Thoracic aorta (tissue), 2 donors: ENCODE measurements around the gene HAUS2. TPM values are rescaled to one million over a fixed set of nuclear protein-coding genes. Genes with fewer than 3 reads are reported as not detected.
"Not testable (repeated sequence)": the region's sequence is repeated elsewhere in the genome, so short reads cannot be mapped to it uniquely, and the experiment has no call there.

Experiments used
- ATAC-seq: fragments of 150-250 bp; one replicate; pipeline ENCODE4 v1.8.0; 2017; ENCODE audit warnings: low read depth; ENCODE audit not compliant: insufficient number of reproducible peaks, low FRiP score
- DNase-seq: peaks from one replicate; pipeline ENCODE4 v3.0.0-alpha.2; 2020; ENCODE audit warnings: low spot score
- H3K27ac ChIP-seq, 2 donors: fragments of 200-600 bp; sonication (generic); 1 replicate in 1 of 2; 2 replicates in 1 of 2; pipeline ENCODE4 v1.5.1; 2016; ENCODE audit warnings: mild to moderate bottlenecking in 2 of 2, moderate library complexity in 2 of 2
- H3K27me3 ChIP-seq: fragments of 200-600 bp; sonication (generic); replicated peaks from 2 replicates; pipeline ENCODE4 v1.6.0; 2016; ENCODE audit warnings: mild to moderate bottlenecking; ENCODE audit not compliant: insufficient read depth
- H3K36me3 ChIP-seq: fragments of 200-600 bp; sonication (generic); one replicate; pipeline ENCODE4 v1.5.1; 2016
- H3K4me1 ChIP-seq, 2 donors: fragments of 200-600 bp; sonication (generic); 1 replicate in 1 of 2; 2 replicates in 1 of 2; pipeline versions ENCODE4 v1.5.1 to v1.6.0; 2016; ENCODE audit warnings: low read depth in 2 of 2, mild to moderate bottlenecking in 1 of 2; ENCODE audit not compliant: control insufficient read depth in 1 of 2
- H3K4me3 ChIP-seq: fragments of 200-600 bp; sonication (generic); 2 replicates; pipeline ENCODE4 v1.5.1; 2016; ENCODE audit warnings: mild to moderate bottlenecking
- H3K9me3 ChIP-seq: fragments of 200-600 bp; sonication (generic); 2 replicates; pipeline ENCODE4 v1.5.1; 2016
- total RNA-seq, 2 donors: library from RNA; depleted of rRNA; stranded (reverse); fragments of >200 nt; gene quantifications; one replicate each; pipeline versions ENCODE4 v1.1.0 to v1.2.3, GENCODE V29; 2016
- TF ChIP-seq, protein P1 (sequence below): fragments of 200-600 bp; sonication (generic); IDR thresholded peaks from one replicate; pipeline ENCODE4 v1.5.1; 2019; ENCODE audit warnings: antibody characterized with exemption

Gene HAUS2
- total RNA-seq, 2 donors from 2014 or later = 34.8 to 49.3 TPM

DNA sequence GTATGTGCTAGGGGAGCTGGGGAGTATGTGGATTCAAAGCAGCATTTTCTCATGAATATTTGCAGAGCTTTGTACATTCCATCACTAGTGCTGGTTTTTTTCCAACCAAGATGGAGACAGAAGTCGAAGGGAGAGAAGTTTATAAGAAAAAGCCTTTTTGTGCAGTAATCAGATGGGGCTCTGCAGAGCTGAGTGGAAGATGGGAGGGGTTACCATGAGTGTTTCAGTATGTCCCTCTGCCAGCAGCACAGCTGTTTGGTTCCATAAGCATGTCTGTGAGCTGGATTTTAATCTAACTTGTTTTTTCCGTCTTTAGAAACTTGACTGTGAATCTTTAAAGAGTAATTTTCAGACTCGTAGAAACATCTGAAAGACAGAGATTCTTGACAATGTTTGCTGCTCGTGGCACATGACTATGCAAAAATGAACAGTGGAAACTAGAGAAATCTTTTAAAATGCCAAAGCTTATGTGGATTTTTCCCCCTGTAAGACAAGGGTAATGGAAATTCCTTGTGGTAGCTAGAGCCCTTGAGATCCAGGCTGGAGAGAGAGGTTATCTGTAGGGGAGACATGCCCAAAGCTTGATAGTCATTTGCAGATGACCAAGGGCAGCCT lies 47.1 kb downstream of the HAUS2 start:
- no peaks in the 10 kb centered on the region for H3K27me3 ChIP-seq
- ATAC-seq (no peak), DNase-seq (no peak)
- peaks cover 17 to 78% of the 10 kb centered on the region in 2 donors for H3K4me1 ChIP-seq
- no peaks in the 10 kb centered on the region for H3K36me3 ChIP-seq
- peak overlapping the region; percentile 9 to 33 for H3K27ac ChIP-seq
- TF ChIP-seq, protein P1, sequence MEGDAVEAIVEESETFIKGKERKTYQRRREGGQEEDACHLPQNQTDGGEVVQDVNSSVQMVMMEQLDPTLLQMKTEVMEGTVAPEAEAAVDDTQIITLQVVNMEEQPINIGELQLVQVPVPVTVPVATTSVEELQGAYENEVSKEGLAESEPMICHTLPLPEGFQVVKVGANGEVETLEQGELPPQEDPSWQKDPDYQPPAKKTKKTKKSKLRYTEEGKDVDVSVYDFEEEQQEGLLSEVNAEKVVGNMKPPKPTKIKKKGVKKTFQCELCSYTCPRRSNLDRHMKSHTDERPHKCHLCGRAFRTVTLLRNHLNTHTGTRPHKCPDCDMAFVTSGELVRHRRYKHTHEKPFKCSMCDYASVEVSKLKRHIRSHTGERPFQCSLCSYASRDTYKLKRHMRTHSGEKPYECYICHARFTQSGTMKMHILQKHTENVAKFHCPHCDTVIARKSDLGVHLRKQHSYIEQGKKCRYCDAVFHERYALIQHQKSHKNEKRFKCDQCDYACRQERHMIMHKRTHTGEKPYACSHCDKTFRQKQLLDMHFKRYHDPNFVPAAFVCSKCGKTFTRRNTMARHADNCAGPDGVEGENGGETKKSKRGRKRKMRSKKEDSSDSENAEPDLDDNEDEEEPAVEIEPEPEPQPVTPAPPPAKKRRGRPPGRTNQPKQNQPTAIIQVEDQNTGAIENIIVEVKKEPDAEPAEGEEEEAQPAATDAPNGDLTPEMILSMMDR = no peak
- H3K9me3 ChIP-seq = no peaks in the 10 kb centered on the region
- H3K4me3 ChIP-seq = no peak overlapping the region

DNA sequence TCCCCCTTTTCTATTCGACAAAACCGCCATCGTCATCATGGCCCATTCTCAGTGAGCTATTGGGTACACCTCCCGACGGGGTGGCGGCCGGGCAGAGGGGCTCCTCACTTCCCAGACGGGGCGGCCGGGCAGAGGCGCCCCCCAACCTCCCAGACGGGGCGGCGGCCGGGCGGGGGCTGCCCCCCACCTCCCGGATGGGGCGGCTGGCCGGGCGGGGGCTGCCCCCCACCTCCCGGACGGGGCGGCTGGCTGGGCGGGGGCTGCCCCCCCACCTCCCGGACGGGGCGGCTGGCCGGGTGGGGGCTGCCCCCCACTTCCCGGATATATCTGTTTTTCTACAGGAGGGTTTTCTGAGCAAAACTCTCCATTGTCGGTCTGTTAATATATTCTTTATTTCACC lies 52.7 kb downstream of the HAUS2 start:
- H3K4me3 ChIP-seq, DNase-seq, ATAC-seq, H3K27me3 ChIP-seq, H3K9me3 ChIP-seq, H3K36me3 ChIP-seq, H3K27ac ChIP-seq: not testable (repeated sequence)
- peaks cover 12 to 45% of the 10 kb centered on the region in 2 donors for H3K4me1 ChIP-seq

DNA sequence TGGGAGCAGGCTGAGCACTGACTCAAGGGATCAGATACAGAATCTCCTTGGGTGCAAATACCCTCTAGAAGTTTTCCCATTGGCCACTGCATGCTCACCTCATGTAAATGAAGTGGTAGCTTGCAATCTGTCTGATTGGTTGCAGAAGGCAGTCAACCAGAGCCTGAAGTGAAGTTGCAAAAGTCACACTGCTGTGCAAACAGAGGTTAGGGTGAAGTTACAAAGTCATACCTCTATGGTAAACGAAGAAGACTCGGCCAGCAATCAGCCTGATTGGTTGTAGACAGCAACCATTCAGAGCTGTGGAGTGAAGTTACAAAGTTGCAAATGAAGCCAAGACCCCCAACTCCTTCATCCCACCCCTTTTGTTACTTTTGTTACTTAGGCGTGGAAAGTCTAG lies 53.9 kb downstream of the HAUS2 start:
- DNase-seq = no peak
- H3K27ac ChIP-seq = no peak overlapping the region
- no peak for ATAC-seq
- no peaks in the 10 kb centered on the region for H3K9me3 ChIP-seq
- H3K27me3 ChIP-seq = no peaks in the 10 kb centered on the region
- no peak overlapping the region for H3K4me3 ChIP-seq
- TF ChIP-seq, protein P1 = no peak
- no peaks in the 10 kb centered on the region for H3K36me3 ChIP-seq
- H3K4me1 ChIP-seq = peaks cover 10 to 37% of the 10 kb centered on the region in 2 donors

DNA sequence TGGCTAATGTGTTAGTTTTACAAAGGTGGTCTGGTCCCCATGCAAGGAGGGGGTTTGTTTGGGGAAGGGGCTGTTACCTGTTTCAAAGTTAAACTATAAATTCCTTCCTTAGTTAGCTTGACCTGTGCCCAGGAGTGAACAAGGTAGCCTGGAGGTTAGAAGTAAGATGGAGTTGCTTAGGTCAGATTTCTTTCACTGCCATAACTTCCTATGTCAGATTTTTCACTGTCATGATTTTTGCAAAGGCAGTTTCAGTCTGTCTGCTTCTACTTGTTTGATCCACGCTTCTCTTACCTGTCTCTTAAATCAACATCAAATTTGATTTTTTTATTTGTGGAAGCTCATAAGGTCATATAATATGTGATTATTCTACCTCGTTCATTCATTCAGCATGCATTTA lies 55.3 kb downstream of the HAUS2 start:
- Histone ChIP-seq H3K27ac (no peak overlapping the region), H3K27me3 (no peaks in the 10 kb centered on the region), H3K4me3 (no peak overlapping the region), H3K9me3 (no peaks in the 10 kb centered on the region), H3K4me1 (peaks cover 15 to 42% of the 10 kb centered on the region in 2 donors), H3K36me3 (no peaks in the 10 kb centered on the region)
- TF ChIP-seq, protein P1 = no peak
- ATAC-seq = no peak
- DNase-seq = no peak

DNA sequence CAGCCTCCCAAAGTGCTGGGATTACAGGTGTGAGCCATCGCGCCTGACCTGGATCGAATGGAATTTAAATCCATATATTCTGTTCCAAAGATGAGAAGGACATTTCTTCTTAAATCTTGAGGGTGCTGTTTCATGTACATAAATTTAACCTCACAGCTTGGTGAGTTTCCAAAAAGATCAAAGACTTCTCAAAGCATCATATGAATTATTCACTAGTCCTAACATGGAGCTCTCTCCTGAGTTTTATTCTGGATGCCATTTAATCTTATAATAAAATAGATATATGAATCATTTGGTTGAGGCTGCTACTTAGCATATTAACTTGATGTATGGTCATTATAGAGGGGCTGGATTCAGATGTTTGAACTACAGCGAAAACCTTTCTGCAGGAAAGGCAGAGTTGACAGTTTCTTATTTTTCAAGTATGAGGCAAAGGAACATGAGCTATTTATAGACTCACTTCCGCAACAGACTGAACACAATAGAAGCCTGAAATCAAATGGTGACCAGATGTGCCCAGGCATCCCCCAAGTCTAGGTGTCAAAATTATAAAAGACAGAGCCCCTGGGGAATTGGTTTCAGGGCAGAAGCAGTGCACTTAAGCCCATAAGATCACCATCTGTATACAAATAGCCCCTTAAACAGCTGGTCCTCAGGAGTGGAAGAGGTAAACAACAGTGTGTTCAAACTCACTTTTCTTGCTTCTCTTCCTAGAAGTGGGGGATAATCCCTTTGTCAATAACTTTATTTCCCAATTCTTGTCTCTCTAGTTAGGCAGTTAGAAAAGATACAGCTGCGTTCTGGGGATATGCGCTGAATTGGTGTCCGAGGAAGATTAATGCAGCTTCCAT lies 56.5 kb downstream of the HAUS2 start:
- H3K27ac ChIP-seq = peak overlapping the region; percentile 40 to 52
- no peaks in the 10 kb centered on the region for H3K9me3 ChIP-seq
- TF ChIP-seq, protein P1 = no peak
- H3K36me3 ChIP-seq = no peaks in the 10 kb centered on the region
- no peaks in the 10 kb centered on the region for H3K27me3 ChIP-seq
- no peak for DNase-seq
- peak; percentile 53 for ATAC-seq
- peak overlapping the region; percentile 38 for H3K4me3 ChIP-seq
- peaks cover 15 to 30% of the 10 kb centered on the region in 2 donors for H3K4me1 ChIP-seq
